Caco-2 (cell line): ENCODE results near the gene TLR4. TPM values are rescaled to one million over a fixed set of nuclear protein-coding genes. Genes with fewer than 3 reads are reported as not detected.

Experiments
- BruUV-seq: library from RNA; stranded (reverse); fragments of 400-500 nt; replicated peaks from 2 replicates; lab custom pipeline; 2021; lab: Mats Ljungman, UMichigan
- CTCF ChIA-PET: fragments of 300-600 bp; sonication (Branson Sonifier 250); formaldehyde crosslinking; loops from one replicate; lab custom pipeline; 2022; ENCODE audit warnings: antibody characterized with exemption; lab: Charles Lee
- POLR2A ChIA-PET: fragments of 300-600 bp; sonication (Branson Sonifier 250); formaldehyde crosslinking; loops from one replicate; lab custom pipeline; 2022; ENCODE audit warnings: antibody characterized with exemption; lab: Charles Lee
- DNase-seq, 2 experiments: peaks; one replicate each; pipeline versions ENCODE4 v3.0.0 to v3.0.0-alpha.2; 2020 to 2022
- H3K27me3 ChIP-seq: replicated peaks from 2 replicates; pipeline ENCODE4 v1.6.0; 2011; ENCODE audit warnings: low read length; ENCODE audit not compliant: control insufficient read depth, insufficient read depth
- H3K36me3 ChIP-seq: 2 replicates; pipeline ENCODE4 v1.5.1; 2011; ENCODE audit warnings: low read length; ENCODE audit not compliant: control insufficient read depth, insufficient read depth
- H3K4me1 ChIP-seq: fragments of 250-450 bp; sonication (Bioruptor Pico); 2 replicates; pipeline ENCODE4 v1.5.1; 2020; ENCODE audit warnings: mild to moderate bottlenecking
- H3K4me3 ChIP-seq: 2 replicates; pipeline ENCODE4 v1.5.1; 2011; ENCODE audit warnings: low read depth, mild to moderate bottlenecking, control low read depth, low read length
- H3K9me3 ChIP-seq: fragments of 250-450 bp; sonication (Bioruptor Pico); 2 replicates; pipeline ENCODE4 v1.5.1; 2020; ENCODE audit warnings: mild to moderate bottlenecking, moderate library complexity
- H3K27ac Mint-ChIP-seq: one replicate; pipeline ENCODE4 v1.8.0; 2022; ENCODE audit warnings: mixed read lengths; ENCODE audit not compliant: unreplicated experiment
- H3K27me3 Mint-ChIP-seq: one replicate; pipeline ENCODE4 v1.8.0; 2022; ENCODE audit warnings: mixed read lengths; ENCODE audit not compliant: insufficient read depth, unreplicated experiment
- H3K36me3 Mint-ChIP-seq: one replicate; pipeline ENCODE4 v1.8.0; 2022; ENCODE audit warnings: mild to moderate bottlenecking, mixed read lengths; ENCODE audit not compliant: insufficient read depth, unreplicated experiment
- H3K4me1 Mint-ChIP-seq: one replicate; pipeline ENCODE4 v1.8.0; 2022; ENCODE audit warnings: low read depth, mixed read lengths; ENCODE audit not compliant: unreplicated experiment
- H3K4me3 Mint-ChIP-seq: one replicate; pipeline ENCODE4 v1.8.0; 2022; ENCODE audit warnings: mild to moderate bottlenecking, moderate library complexity, mixed read lengths; ENCODE audit not compliant: unreplicated experiment
- H3K9me3 Mint-ChIP-seq: one replicate; pipeline ENCODE4 v1.8.0; 2022; ENCODE audit warnings: mixed read lengths; ENCODE audit not compliant: unreplicated experiment
- CTCF ChIP-seq, 2 experiments: fragments of 200-600 bp in 1 of 2; IDR thresholded peaks; 1 replicate in 1 of 2; 2 replicates in 1 of 2; pipeline versions ENCODE4 v1.5.1 to v1.8.0; 2011 to 2022; ENCODE audit warnings: antibody characterized with exemption in 1 of 2, control low read depth in 1 of 2, inconsistent platforms in 1 of 2, low read depth in 1 of 2, low read length in 1 of 2, mild to moderate bottlenecking in 1 of 2, moderate library complexity in 1 of 2; ENCODE audit not compliant: insufficient read depth in 1 of 2, severe bottlenecking in 1 of 2, unreplicated experiment in 1 of 2
- intact Hi-C: fragments of 100-400 bp; cut with micrococcal nuclease; formaldehyde crosslinking; loops from one replicate; pipeline ENCODE4 v1.10.0; 2022; ENCODE audit not compliant: unreplicated experiment
- total RNA-seq: library from RNA; stranded (reverse); gene quantifications from 2 replicates; pipeline ENCODE4 v1.2.3, GENCODE V29; 2022

TLR4 gene
- total RNA-seq, 1 experiment from 2014 or later: not detected

GRCh38 chr9:117705386-117705785, 1.2 kb downstream of the TLR4 start:
- no peak overlapping the region for H3K4me3 Mint-ChIP-seq
- H3K9me3 Mint-ChIP-seq: no peaks in the 10 kb centered on the region
- no TSS peak for BruUV-seq
- CTCF ChIA-PET: no interaction called here
- Histone ChIP-seq H3K4me3 (no peak overlapping the region), H3K4me1 (no peaks in the 10 kb centered on the region), H3K36me3 (no peaks in the 10 kb centered on the region), H3K9me3 (no peaks in the 10 kb centered on the region), H3K27me3 (no peaks in the 10 kb centered on the region)
- H3K27me3 Mint-ChIP-seq: no peaks in the 10 kb centered on the region
- POLR2A ChIA-PET: no interaction called here
- no peaks in the 10 kb centered on the region for H3K4me1 Mint-ChIP-seq
- no peak overlapping the region for H3K27ac Mint-ChIP-seq
- TF ChIP-seq CTCF (IDR thresholded peaks at IDR 0.05; ENCODE audit: insufficient read depth in 1 of 2, low read depth in 1 of 2, low read length in 1 of 2, severe bottlenecking in 1 of 2, unreplicated experiment in 1 of 2): no peak
- intact Hi-C loops: no loop called here
- no peak for DNase-seq
- H3K36me3 Mint-ChIP-seq: no peaks in the 10 kb centered on the region

GRCh38 chr9:117706421-117707116, 2.4 kb downstream of the TLR4 start:
- Histone ChIP-seq H3K27me3 (no peaks in the 10 kb centered on the region), H3K4me3 (no peak overlapping the region), H3K36me3 (no peaks in the 10 kb centered on the region), H3K4me1 (no peaks in the 10 kb centered on the region), H3K9me3 (no peaks in the 10 kb centered on the region)
- DNase-seq: no peak
- CTCF ChIA-PET: no interaction called here
- intact Hi-C loops: no loop called here
- Mint-ChIP-seq H3K27ac (no peak overlapping the region), H3K4me3 (no peak overlapping the region), H3K9me3 (no peaks in the 10 kb centered on the region), H3K36me3 (no peaks in the 10 kb centered on the region), H3K27me3 (peaks cover 2% of the 10 kb centered on the region), H3K4me1 (no peaks in the 10 kb centered on the region)
- POLR2A ChIA-PET: no interaction called here
- no TSS peak for BruUV-seq
- TF ChIP-seq CTCF (IDR thresholded peaks at IDR 0.05; ENCODE audit: insufficient read depth in 1 of 2, low read depth in 1 of 2, low read length in 1 of 2, severe bottlenecking in 1 of 2, unreplicated experiment in 1 of 2): no peak

- H3K4me1 Mint-ChIP-seq: no peaks in the 10 kb centered on the region
- intact Hi-C loops: no loop called here
- H3K36me3 ChIP-seq: no peaks in the 10 kb centered on the region
- no peaks in the 10 kb centered on the region for H3K27me3 ChIP-seq
- no peaks in the 10 kb centered on the region for H3K4me1 ChIP-seq
- DNase-seq: no peak
- TF ChIP-seq CTCF (IDR thresholded peaks at IDR 0.05; ENCODE audit: insufficient read depth in 1 of 2, low read depth in 1 of 2, low read length in 1 of 2, severe bottlenecking in 1 of 2, unreplicated experiment in 1 of 2): no peak
- ChIA-PET POLR2A (no interaction called here), CTCF (no interaction called here)
- no peaks in the 10 kb centered on the region for H3K9me3 Mint-ChIP-seq
- BruUV-seq: no TSS peak
- no peaks in the 10 kb centered on the region for H3K36me3 Mint-ChIP-seq
- H3K9me3 ChIP-seq: no peaks in the 10 kb centered on the region
- peaks cover 3% of the 10 kb centered on the region for H3K27me3 Mint-ChIP-seq
- H3K4me3 ChIP-seq: no peak overlapping the region
- H3K4me3 Mint-ChIP-seq: no peak overlapping the region
- H3K27ac Mint-ChIP-seq: no peak overlapping the region
Observed at GRCh38 chr9:117707561-117707960, 3.4 kb downstream of the TLR4 start.
